Tibial nerve (tissue), 4 donors: ENCODE measurements around the gene PTGIS.

Source experiments
- EP300 ChIP-seq, 2 donors: sonication (generic); formaldehyde crosslinking; IDR thresholded peaks; one replicate each; pipeline ENCODE4 v1.6.1; 2017; ENCODE audit warnings: antibody characterized with exemption in 2 of 2, mild to moderate bottlenecking in 1 of 2
- POLR2A ChIP-seq, 2 donors: fragments of 450-650 bp; IDR thresholded peaks; one replicate each; pipeline ENCODE4 v1.6.1; 2017; ENCODE audit warnings: antibody characterized with exemption in 2 of 2, mild to moderate bottlenecking in 2 of 2, moderate library complexity in 2 of 2
- TF ChIP-seq, protein P1 (sequence below), 5 experiments: fragments of 200-600 bp in 3 of 5; fragments of 450-650 bp in 2 of 5; sonication (generic) in 3 of 5; IDR thresholded peaks; one replicate each; pipeline ENCODE4 v1.5.1; 2016 to 2019; ENCODE audit warnings: antibody characterized with exemption in 5 of 5, mild to moderate bottlenecking in 3 of 5, moderate library complexity in 2 of 5

DNA sequence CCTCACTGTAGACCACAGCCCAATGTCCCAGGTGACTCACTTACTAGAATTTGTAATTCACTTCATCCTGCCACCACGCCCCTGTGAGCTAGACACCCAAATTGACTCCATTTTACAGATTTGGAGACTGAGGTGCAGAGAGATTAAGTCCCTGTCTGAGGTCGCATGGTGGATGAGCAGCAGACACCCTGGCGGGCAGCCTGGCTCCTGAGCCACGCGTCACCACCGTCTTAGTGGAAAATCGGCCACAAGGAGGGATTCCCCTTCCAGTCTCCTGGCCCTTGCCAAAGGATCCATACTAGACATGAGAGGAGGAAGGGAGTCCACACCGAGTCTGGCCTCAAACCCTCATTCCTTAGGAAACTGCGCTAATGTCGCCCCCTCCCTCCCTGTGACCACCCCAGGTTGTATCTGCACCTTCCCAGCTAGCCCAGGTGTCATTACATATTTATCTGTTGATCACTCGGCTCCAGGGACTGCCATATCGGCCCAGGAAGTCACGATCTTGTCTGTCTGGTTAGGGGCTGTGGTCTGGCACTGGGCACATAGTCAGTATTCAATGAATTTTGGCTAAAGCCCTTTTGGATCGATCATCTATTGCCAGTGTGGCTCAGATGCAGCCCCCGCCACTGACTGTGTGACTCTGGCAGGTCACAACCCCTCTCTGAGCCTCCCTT, 25.7 kb upstream of the PTGIS start:
- TF ChIP-seq, protein P1, sequence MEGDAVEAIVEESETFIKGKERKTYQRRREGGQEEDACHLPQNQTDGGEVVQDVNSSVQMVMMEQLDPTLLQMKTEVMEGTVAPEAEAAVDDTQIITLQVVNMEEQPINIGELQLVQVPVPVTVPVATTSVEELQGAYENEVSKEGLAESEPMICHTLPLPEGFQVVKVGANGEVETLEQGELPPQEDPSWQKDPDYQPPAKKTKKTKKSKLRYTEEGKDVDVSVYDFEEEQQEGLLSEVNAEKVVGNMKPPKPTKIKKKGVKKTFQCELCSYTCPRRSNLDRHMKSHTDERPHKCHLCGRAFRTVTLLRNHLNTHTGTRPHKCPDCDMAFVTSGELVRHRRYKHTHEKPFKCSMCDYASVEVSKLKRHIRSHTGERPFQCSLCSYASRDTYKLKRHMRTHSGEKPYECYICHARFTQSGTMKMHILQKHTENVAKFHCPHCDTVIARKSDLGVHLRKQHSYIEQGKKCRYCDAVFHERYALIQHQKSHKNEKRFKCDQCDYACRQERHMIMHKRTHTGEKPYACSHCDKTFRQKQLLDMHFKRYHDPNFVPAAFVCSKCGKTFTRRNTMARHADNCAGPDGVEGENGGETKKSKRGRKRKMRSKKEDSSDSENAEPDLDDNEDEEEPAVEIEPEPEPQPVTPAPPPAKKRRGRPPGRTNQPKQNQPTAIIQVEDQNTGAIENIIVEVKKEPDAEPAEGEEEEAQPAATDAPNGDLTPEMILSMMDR (IDR thresholded peaks at IDR 0.05), result no peak
- TF ChIP-seq POLR2A (IDR thresholded peaks at IDR 0.05) (no peak), EP300 (IDR thresholded peaks at IDR 0.05) (no peak)
